Measurements from ENCODE around the gene YPEL5. TPM values are rescaled to one million over a fixed set of nuclear protein-coding genes. Genes with fewer than 3 reads are reported as not detected.

Gene YPEL5
- total and polyA plus RNA-seq, 3 donors from 2014 or later: 131 to 189 (median 181) TPM

- Histone ChIP-seq H3K4me3 (no peak overlapping the region), H3K4me1 (peaks cover 11% of the 10 kb centered on the region), H3K27me3 (no peaks in the 10 kb centered on the region), H3K9me3 (no peaks in the 10 kb centered on the region), H3K27ac (no peak overlapping the region), H3K36me3 (ENCODE audit: low read depth, missing control alignments) (no peaks in the 10 kb centered on the region)
- no peak for DNase-seq
- WGBS, 2 donors: 79 to 88% methylated on average over 4 of the region's 4 CpGs
- intact Hi-C loops (cut with DNase I; ENCODE audit: low total_unique reads): no loop called here
- TF ChIP-seq POLR2A (IDR thresholded peaks at IDR 0.05): no peak
- no peak for TF ChIP-seq CTCF (IDR thresholded peaks at IDR 0.05)
Observed at GRCh38 chr2:30150786-30151185, 4.0 kb downstream of the YPEL5 start.

- no peaks in the 10 kb centered on the region for H3K36me3 ChIP-seq (ENCODE audit: low read depth, missing control alignments)
- no peaks in the 10 kb centered on the region for H3K9me3 ChIP-seq
- DNase-seq: no peak
- TF ChIP-seq CTCF (IDR thresholded peaks at IDR 0.05) (no peak), POLR2A (IDR thresholded peaks at IDR 0.05) (no peak)
- intact Hi-C loops (cut with DNase I; ENCODE audit: low total_unique reads): no loop called here
- peaks cover 11% of the 10 kb centered on the region for H3K4me1 ChIP-seq
- H3K4me3 ChIP-seq: no peak overlapping the region
- no peak overlapping the region for H3K27ac ChIP-seq
- 94 to 95% methylated on average over 1 of the region's 1 CpG for WGBS, 2 donors
- H3K27me3 ChIP-seq: no peaks in the 10 kb centered on the region
Observed at GRCh38 chr2:30152385-30152784, 5.6 kb downstream of the YPEL5 start.

GRCh38 chr2:30155202-30155601, 8.4 kb downstream of the YPEL5 start:
- Histone ChIP-seq H3K27me3 (no peaks in the 10 kb centered on the region), H3K9me3 (no peaks in the 10 kb centered on the region), H3K4me3 (no peak overlapping the region), H3K27ac (no peak overlapping the region), H3K36me3 (ENCODE audit: low read depth, missing control alignments) (no peaks in the 10 kb centered on the region), H3K4me1 (peaks cover under 1% of the 10 kb centered on the region)
- intact Hi-C loops (cut with DNase I; ENCODE audit: low total_unique reads): no loop called here
- 83 to 88% methylated on average over 2 of the region's 2 CpGs for WGBS, 2 donors
- no peak for TF ChIP-seq CTCF (IDR thresholded peaks at IDR 0.05)
- no peak for TF ChIP-seq POLR2A (IDR thresholded peaks at IDR 0.05)
- DNase-seq: no peak

- no peak overlapping the region for H3K4me3 ChIP-seq
- WGBS, 2 donors: 79 to 80% methylated on average over 3 of the region's 3 CpGs
- no peaks in the 10 kb centered on the region for H3K27me3 ChIP-seq
- no peaks in the 10 kb centered on the region for H3K36me3 ChIP-seq (ENCODE audit: low read depth, missing control alignments)
- H3K27ac ChIP-seq: no peak overlapping the region
- no peaks in the 10 kb centered on the region for H3K9me3 ChIP-seq
- TF ChIP-seq CTCF (IDR thresholded peaks at IDR 0.05) (no peak), POLR2A (IDR thresholded peaks at IDR 0.05) (no peak)
- no peak for DNase-seq
- no peaks in the 10 kb centered on the region for H3K4me1 ChIP-seq
- intact Hi-C loops (cut with DNase I; ENCODE audit: low total_unique reads): no loop called here
Observed at GRCh38 chr2:30155889-30156658, 9.3 kb downstream of the YPEL5 start.

GRCh38 chr2:30157616-30158015, 10.8 kb downstream of the YPEL5 start:
- no peak for DNase-seq
- no peaks in the 10 kb centered on the region for H3K4me1 ChIP-seq

More at GRCh38 chr2:30157616-30158015, 10.8 kb downstream of the YPEL5 start:
- TF ChIP-seq POLR2A (IDR thresholded peaks at IDR 0.05) (no peak), CTCF (IDR thresholded peaks at IDR 0.05) (no peak)
- Histone ChIP-seq H3K9me3 (no peaks in the 10 kb centered on the region), H3K27me3 (no peaks in the 10 kb centered on the region), H3K4me3 (no peak overlapping the region), H3K36me3 (ENCODE audit: low read depth, missing control alignments) (no peaks in the 10 kb centered on the region), H3K27ac (no peak overlapping the region)
- intact Hi-C loops (cut with DNase I; ENCODE audit: low total_unique reads): no loop called here
- 90 to 95% methylated on average over 4 of the region's 4 CpGs for WGBS, 2 donors

Measured in testis (tissue), 3 donors.